ENCODE data around the gene CLDN16.
A peak's percentile ranks its signal among the peaks of the same experiment; 100 is the strongest.

Gene CLDN16, protein sequence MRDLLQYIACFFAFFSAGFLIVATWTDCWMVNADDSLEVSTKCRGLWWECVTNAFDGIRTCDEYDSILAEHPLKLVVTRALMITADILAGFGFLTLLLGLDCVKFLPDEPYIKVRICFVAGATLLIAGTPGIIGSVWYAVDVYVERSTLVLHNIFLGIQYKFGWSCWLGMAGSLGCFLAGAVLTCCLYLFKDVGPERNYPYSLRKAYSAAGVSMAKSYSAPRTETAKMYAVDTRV

DNA sequence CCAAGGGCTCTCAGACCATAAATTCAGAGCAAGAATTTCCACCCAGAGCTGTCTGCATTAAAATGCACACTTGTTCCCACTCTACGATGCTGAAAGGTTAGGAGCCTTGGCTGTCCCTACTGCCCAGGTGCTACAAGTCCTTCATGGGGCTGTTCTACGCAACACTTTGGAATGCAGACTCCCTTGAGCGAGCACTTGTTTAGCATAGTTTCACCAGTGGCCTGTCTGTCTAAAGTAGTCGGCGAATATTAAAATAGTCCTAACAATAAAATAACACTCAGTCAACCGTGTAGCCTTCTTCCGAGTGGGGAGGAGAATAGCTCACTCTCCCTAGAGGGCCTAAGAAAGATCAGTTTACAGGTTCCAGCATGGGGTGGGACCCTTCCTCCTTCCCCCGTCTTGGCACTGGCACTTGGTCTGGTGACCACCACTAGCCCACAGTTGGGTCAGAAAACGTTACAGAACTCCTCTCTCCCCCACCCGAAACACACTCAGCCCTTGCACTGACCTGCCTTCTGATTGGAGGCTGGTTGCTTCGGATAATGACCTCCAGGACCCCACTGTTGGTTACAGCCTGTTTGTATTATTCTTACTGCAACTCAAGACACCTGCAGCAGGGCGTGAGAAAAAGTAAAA lies at the start of gene CLDN16:
Gene CLDN16, plus strand, starts transcription at position 586 of the 636 bp plus-strand sequence. CDS start 167 bp downstream, outside the sequence.
- no peak for DNase-seq

DNA sequence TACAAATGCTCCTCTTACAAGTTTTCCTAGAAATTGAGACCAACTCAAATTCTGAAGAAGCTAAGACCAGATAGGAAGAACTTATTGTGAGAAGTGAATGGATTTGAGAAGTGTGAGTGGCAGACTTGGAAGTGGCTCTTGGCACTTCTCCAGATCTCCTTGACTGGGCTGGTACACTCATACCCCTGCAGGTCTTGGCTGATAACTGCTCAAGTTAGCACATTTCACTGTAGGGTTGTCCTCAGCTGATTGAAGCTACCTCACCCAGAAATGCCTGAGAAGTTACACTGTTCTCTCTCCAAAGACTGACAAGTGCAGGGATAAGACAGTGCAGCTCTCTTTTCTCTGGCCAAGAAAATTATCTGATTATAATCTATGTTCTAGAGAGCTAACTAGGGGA lies 49.2 kb upstream of the CLDN16 start:
- no peak for DNase-seq

DNA sequence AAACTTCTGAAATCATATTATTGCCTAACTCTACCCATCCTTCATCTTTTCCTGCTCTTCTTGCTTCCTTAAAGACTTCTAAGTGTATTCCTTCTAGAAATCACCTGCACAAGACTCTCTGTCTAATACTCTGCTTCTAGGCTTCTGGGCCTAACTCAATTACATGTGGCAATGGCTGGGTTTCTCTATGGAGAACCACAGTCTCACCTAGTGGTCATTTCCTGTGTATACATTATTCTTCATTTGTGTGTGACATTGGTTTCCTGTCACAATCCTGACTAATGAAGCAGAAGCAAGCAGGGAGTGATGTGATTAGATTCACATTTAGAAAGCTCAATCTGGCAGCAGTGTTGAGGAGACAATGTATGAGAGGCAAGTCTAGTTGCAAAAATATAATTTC lies 48.8 kb upstream of the CLDN16 start:
- DNase-seq: peak in 1 of 3 experiments; percentile 36

DNA sequence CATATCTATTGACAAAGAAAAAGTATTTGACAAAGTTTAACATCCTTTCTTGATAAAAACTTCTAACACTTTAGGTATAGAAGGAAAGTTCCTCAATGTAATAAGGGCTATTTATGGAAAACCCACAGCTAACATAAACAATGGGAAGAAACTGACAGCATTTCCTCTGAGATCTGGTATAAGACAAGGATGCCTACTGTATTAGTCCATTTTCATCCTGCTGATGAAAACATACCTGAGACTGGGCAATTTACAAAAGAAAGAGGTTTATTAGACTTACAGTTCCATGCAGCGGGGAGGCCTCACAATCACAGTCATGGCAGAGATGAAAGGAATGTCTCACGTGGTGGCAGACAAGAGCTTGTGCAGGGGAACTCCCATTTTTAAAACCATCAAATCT lies 47.9 kb upstream of the CLDN16 start:
- DNase-seq: no peak

DNA sequence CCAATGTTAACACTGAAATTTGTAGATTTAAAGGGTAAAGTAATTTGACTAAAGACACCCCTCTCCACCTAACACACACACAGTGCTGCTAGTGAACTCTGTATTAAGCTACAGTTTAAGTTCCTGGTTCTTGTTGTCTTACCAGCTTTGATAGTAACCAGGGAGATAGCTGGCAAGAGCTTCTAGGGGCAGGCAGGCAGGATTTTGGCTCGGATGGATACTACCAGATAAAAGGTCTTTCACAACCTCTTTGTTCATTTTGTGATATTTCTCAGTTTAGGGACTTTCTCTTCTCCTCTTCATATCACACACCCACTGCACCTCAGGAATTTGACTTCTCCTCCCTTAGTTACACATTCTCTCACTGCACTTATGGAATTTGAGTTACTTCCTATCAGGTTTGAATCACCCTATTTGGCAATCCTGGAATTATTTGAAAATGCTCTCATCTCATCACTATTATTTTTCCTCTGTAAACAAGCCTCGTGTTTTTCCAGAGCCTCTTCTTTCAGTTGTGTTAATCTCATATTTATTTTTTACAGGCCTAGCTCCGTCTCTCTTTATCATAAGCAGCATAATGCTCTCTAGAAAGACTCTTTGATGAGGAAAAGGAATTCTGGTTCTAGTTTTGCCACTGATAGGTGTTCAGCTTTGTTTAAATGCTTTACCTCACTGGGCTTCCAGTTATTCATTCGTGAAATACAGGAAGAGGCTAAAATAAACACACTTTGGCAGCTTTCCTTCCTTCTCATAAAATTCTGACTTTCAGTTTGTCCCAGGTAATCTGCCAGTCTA lies 42.7 kb upstream of the CLDN16 start:
- no peak for DNase-seq

DNA sequence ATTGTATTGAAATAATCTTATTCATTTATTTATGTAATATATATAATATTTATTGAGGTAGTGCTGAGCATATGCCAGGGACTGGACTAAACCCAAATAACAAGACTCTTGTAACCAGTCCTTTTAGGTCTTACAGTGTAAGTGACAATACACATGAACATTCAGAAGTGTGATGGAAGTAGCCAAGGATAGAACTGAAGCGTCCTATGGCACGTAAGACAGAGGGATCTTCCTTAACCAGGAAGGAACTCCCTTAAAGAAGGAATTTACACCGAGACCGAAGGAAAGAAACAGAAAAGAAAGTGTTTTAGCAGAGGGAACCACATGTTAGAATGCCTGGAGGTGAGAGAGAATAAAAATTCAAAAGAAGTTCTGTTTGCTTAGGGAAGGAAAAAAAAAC lies 42.1 kb upstream of the CLDN16 start:
- no peak for DNase-seq

DNA sequence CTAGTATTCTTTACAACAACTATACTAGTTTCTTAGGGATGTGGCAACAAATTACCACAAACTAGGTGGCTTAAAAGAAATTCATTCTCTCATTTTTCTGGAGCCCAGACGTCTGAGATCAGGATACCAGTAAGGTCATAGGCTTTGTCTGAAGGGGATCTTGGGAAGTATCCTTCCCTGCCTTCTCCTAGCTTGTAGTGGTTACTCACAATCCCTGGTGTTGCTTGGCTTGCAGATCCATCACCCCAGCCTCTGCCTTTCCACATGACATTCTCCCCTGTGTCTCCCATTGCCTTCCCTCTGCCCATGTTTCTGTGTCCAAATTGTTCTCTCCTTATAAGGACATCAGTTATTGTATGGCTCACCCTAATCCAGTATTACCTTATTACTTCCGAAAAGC lies 41.4 kb upstream of the CLDN16 start:
- no peak for DNase-seq

DNA sequence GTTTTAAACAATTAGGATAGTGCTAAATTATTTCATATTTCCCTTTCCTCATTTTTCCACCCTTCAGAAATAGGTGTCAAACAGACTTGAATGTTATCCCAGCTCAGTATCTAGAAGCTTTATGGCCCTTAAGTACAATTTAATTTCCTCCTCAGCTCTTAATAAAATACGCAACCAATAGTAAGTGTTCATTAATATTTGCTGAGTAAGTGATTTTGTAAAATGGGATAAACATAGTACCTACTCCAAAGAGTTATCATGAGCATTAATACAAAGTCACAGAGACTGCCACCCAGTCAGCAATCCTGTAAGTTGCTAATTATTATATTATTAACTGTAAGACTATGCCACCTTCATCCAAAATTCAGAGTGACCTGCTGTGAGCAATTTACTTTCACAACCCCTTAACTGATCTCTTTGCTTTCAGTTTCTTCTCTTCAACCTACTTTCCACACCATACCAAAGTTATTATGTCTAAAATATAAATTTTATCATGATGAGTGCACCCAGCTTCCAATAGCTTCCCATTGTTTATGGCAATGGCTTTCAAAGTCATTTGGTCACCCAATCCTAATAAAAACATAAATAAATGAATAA lies 35.0 kb upstream of the CLDN16 start:
- no peak for DNase-seq

DNA sequence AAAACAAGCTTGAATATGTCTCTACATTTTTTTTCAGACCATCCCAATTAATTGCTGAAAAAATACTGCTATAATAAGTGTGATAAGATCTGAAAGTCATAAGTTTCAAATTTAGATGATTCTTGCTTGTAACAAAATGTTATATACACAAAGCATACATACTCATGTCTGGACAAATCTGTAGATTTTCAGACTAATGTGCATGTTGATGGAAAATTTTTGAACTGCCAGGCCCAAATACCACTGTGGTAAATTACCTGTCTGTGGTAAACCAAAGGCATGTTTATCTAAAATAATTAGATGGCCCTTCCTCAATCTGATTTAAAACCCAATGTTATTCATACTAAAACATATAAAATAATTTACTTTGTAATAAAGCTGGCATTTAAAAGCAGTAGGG lies 31.7 kb upstream of the CLDN16 start:
- no peak for DNase-seq

DNA sequence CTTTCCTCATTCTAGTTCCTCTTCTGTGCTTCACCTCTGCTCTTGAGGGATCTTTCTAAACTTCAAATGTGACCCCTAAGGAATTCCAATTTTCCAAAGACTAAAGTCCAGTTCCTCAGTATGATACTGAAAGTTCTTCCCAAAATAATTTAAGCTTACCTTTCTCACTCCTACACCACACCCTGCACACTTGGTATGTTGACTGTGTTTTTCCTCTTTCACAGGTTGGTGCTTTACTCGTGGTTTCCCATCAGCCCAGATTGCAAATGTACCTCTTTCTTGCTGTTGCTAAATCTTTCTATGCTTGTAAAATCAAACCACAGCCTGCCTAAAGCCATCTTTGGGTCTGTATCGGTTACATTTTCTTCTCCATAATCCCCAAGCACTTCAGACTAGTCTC lies 30.5 kb upstream of the CLDN16 start:
- DNase-seq: no peak

DNA sequence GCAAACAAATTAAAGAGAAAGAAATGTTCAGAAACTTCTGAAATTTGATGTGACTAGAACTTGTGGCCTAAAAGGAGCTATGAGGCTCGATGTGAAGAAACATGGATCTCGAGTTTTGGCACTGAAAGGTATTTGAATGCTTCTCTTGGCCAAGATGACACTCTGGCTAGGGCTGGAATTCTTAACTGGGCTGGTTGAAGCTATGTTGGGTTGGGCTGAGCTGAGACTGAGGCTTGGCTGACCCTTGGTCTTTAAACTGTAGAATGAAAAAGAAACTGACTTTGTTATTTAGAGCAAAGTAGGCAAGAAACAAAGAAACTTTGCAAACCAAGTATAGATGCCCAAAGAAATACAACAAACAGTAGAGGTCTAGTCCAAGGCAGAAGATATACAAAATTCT lies 28.1 kb upstream of the CLDN16 start:
- no peak for DNase-seq

DNA sequence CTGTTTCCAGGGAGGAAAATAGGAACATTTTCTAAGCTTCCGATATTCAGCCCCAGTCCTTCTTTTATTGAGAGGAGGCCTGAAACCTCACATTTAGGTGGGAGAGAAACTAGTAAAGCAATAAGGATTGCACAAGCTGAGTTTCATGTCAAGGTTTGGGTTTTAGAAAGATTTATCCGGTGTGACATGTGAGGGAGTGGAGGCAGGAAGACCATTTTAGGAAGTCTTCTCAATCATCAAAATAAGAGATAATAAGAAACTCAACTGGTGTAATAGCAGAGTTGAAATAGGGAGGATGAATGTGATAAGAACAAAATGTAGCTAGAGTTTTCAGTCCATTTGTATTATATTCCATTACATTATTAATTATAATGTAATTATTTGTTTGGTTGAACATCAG lies 27.7 kb upstream of the CLDN16 start:
- no peak for DNase-seq

DNA sequence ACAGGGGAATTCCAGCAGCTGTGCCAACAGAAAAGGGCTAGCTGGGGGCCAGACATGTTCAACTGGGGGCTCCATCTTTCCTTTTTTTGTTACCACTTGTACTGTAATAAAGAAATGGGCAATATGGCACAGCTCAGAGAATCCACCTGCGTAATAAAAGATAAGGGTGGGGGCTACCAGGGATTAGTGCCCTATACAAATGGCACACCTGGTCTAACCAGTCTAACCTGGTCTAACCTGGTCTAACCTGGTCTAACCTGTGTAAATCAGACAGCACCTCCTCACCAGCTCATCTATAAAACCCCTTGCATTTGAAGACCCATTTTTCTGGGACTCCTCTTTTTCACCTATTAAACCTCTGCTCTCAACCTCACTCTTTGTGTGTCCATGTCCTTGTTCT lies 26.2 kb upstream of the CLDN16 start:
- peak in 1 of 3 experiments; percentile 8 for DNase-seq

DNA sequence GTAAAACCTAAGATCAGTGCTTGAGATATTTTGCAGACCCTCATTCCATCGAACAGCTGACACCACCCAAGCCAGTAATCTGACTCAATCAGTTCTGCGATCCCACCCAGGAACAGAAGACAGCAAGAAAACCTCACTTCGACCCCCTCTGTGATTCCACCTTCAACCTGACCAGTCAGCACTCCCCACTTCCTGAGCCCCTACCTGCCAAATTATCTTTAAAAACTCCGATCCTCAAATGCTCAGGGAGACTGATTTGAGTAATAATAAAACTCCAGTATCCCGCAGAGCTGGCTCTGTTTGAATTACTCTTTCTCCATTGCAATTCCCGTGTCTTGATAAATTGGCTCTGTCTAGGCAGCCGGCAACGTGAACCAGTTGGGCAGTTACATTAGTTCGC lies 25.7 kb upstream of the CLDN16 start:
- DNase-seq: no peak

DNA sequence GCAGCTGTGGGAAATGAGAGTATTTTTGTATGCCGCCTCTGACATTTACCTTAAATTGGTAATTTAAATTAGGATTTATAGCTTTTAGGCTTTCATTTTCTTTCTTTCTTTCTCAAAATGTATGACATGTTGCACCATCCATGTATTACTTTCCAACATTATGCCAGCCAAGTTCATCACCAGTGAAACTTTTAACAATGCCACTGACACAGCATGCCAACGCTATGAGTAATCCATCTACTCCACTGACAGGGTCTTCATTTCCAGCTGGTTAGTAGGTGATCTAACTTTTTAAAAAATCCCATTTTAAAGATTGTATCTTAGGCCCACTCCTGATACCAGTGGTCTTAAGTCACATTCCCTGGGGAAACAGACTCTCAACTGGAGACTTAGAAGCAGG lies 21.8 kb upstream of the CLDN16 start:
- no peak for DNase-seq

DNA sequence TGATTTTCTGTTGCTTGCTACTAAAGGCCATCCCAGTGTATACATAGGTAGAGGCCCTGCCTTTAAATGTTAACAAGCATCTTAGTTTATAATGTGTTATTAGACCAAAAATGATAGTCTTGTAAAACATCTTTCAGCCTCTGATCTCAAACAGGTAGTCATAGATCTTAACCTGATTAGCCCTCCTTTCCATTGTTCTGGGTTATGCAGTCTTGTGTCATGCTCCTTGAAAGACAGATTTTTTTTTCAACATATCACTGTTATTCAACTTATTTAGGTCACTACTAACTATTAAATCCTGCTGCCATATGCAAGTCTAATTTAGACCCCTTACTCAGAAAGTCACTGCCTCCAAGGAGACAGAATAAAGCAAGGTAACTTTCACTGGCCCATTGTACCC lies 19.1 kb upstream of the CLDN16 start:
- no peak for DNase-seq

DNA sequence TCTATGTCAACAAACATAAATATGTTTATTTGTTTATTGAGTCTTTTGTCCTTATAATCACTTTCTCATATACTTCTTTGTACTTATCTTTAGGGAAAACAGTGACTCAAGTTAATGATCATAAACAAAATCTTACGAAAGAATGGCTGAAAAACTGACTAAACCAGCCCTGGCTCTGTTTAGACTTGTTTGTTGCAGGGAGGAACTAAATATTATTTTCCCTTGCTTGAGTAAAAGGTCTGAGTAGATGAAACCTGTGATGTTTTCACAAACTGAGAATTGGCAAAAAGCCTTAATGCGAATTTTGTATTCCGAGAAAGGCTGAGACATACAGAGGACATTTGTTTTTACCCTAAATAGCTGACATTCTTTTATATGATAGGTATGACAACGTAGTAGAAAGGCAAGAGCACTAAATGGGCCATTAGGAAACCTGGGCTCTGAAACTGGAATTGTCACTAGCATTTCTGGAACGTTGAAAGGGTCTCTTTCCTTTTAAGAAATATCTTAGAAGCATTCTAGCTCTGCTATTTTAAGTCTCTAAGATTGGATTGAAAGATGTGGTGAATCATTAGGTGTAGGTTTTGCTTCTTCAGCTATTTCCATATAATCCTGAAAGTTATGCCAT lies 18.2 kb upstream of the CLDN16 start:
- DNase-seq: no peak

DNA sequence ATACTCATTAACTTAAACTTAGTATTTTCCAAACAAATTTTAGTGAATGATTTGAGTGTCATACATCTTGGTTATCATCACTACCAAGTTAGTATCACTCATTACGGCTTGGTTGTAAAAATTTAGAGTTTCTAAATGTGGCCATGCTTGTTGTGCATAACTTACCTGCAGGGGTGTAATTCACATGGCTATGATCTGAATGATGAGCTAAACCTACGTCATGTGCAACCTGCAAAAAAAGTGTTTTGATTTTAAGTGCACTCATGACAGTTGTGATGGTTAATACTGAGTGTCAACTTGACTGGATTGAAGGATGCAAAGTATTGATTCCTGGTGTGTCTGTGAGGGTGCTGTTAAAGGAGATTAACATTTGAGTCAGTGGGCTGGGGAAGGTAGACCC lies 17.6 kb upstream of the CLDN16 start:
- DNase-seq: no peak

DNA sequence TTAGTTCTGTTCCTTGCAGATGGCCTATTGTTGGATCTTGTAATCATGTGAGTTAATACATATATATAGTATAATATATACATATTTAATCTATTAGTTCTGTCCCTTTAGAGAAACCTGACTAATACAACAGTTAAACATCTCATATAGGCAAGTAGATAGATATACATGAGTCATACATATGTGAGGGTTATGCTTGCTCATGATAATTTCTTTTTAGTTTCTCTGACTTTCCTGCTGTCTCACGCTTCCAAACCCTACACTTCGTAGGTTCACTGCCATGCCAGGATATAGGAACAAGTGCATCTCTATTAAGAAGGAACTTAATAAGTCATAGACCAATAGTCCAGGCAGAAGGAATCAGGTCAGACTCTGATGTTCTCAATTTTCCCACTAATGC lies 16.8 kb upstream of the CLDN16 start:
- no peak for DNase-seq

DNA sequence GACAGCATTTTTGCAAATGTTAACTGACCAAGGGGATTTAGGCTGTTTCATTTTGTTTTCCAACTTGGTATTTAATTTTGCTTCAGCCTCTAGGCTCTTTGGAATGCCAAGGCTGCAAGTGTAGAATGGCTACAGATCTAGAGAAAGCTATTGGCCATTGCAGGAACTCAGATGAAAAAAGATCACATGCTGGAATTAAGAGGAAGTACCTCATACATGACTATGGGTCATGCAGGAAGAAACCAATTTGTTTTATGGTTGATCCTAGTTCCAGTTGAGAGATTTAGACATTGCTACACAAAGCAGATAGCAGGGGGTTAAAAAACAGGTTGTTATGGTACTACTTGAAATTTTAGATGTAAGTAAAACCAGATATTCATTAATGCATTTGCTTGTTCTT lies 12.7 kb upstream of the CLDN16 start:
- DNase-seq: no peak

DNA sequence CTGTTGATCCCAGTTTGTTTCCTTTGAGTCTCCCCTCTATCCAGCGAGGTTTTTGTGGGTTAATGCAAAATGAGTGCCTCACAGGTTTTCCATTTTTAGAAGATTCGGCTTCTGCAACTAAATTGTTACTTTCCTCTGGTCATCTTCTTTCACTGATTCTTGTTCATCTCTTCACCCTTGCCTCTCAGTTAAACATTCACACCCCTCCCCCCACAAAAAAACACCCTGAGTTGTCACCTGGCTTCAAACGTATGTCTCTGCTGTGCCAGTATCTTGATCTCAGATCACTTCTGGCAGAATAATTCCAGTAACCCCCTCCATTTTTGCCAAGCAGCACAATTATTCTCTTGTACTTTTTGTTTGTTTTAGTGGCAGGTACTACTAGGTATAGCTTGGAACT lies 12.3 kb upstream of the CLDN16 start:
- no peak for DNase-seq

DNA sequence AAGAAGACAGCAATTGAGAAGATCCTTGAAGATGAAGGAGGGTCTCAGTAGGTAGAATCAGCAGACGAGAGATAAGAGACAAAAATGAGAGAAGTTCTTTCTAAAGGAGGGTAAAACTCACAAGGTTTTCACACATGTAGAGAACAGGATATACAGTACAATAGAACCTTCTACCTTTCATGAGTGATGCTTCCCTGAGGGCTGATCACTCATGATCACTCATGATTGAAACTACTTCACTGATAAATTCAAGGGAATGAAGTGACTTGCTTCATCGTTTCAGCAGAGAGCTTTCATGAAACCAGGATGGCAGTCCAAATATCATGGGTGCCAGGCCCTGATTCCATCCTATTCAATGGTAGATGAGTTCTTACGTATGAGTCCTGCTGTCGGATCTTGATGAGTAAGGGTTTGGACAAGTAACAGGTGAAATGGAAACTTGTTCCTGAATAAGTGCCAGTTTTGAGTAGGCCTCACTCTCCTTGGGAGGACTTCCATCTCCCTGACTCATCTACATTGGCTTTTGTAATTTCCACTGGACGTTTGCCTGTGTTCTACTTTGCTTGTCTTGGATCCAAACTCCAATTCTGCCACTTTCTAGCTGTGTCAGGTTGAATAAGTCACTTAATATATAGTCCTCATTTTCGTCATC lies 9.6 kb upstream of the CLDN16 start:
- no peak for DNase-seq

DNA sequence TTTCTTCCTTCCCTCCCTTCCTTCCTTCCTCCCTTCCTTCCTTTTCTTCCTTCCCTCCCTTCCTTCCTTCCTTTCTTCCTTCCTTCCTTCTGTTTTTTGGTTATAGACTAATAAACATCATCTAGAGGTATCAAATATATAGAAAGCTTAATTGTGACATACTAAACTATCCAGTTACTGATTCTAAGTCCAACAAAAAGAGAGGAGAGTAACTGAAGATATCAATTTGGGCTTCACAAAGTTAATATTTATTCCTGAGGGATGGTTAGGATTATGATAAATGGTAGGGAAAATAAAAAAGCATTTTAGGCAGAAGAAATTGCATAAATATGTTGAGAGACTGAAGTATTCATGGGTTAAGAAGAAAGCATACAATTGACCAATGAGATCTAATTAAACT lies 7.8 kb upstream of the CLDN16 start:
- no peak for DNase-seq
